C4-2B (cell line): ENCODE data around the gene CITED4.

ENCODE experiments used
- ZFX ChIP-seq: fragments of 450-650 bp; IDR thresholded peaks from 2 replicates; pipeline ENCODE4 v1.6.1; 2017
- TF ChIP-seq, protein P1 (sequence below): fragments of 450-650 bp; conservative IDR thresholded peaks from 2 replicates; pipeline ENCODE4 v1.5.1; 2017; ENCODE audit warnings: mild to moderate bottlenecking

DNA sequence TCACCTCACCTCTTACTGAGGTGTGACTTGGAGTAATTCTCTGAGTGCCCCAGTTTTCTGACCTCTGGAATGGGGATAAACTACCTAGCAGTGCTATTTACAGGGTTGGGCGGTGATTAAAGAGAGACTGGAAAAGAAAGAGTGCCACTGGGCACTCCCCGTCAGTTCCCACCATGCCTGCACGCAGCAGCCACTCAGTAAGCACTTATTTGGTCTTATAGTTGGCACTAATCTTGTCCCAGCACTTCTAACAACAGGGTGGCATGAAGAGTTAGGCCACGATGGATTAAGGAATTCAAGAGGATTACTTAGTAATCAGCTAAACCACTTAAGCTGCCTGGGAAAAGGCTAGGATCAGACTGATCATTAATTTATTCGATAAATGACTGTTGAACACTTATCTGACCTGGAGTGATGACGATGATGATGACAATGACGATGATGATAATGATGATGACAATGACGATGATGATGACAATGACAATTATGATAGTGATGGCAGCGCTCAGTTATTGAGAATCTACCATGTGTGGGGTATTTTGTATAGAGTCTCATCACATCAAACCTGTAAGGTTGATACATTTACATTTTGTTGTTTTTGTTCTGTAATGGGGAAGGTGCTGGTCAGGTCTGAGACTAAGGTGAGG, 5.4 kb downstream of the CITED4 start:
- TF ChIP-seq, protein P1, sequence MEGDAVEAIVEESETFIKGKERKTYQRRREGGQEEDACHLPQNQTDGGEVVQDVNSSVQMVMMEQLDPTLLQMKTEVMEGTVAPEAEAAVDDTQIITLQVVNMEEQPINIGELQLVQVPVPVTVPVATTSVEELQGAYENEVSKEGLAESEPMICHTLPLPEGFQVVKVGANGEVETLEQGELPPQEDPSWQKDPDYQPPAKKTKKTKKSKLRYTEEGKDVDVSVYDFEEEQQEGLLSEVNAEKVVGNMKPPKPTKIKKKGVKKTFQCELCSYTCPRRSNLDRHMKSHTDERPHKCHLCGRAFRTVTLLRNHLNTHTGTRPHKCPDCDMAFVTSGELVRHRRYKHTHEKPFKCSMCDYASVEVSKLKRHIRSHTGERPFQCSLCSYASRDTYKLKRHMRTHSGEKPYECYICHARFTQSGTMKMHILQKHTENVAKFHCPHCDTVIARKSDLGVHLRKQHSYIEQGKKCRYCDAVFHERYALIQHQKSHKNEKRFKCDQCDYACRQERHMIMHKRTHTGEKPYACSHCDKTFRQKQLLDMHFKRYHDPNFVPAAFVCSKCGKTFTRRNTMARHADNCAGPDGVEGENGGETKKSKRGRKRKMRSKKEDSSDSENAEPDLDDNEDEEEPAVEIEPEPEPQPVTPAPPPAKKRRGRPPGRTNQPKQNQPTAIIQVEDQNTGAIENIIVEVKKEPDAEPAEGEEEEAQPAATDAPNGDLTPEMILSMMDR: no peak
- no peak for TF ChIP-seq ZFX
